ENCODE measurements around the gene CDK11B. TPM values are rescaled to one million over a fixed set of nuclear protein-coding genes. Genes with fewer than 3 reads are reported as not detected.

The CDK11B gene
- total and polyA plus RNA-seq, 3 experiments from 2014 or later, result 18.3 to 45.6 (median 42.2) TPM

DNA sequence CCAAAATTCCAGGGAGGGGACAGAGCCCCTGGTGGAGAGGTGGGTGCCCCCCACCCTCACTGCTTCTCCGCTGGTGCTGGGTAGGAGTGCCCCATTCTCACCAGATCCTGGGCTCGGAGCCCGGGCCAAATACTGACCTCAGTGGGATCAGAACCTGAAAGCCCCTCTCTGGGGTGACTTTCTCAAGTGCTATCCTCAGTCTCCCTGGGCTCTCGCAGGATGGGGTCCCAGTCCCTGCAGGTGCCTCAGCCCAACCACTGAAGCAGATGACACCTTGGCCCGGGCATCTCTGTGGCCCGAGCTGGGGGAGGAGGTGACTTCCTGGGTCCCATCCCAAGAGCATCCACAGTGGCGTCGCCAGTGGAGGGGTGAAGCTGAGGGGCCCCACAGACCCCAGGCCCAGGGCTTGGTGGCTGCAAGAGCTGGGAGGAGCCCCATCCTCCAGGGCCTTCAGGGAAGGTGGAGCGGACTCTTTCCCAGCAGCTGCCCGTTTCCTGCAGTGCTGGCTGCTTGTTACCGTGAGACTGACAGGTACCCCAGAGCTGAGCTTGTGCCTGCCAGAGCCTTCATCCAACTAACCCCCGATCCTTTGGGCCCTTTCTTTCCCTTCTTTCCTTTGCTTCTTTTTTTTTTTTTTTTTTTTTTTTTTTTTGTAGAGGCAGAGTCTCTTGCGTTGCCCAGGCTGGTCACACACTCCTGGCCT lies 55.0 kb downstream of the CDK11B start:
- Mint-ChIP-seq H3K36me3 (no peaks in the 10 kb centered on the region), H3K4me3 (no peak overlapping the region), H3K27ac (peak overlapping the region in 2 of 8 donors; percentile 17 to 38), H3K9me3 (no peaks in the 10 kb centered on the region), H3K4me1 (peaks cover 3 to 15% (median 8%) of the 10 kb centered on the region in 3 donors), H3K27me3 (peaks cover 0 to 2% of the 10 kb centered on the region in 2 donors)
- Histone ChIP-seq H3K36me3 (ENCODE audit: insufficient read depth, low read length) (no peaks in the 10 kb centered on the region), H3K4me3 (ENCODE audit: low read length) (no peak overlapping the region), H3K27ac (ENCODE audit: low read depth, low read length) (no peak overlapping the region), H3K27me3 (ENCODE audit: insufficient read depth, low read length, poor library complexity, severe bottlenecking) (no peaks in the 10 kb centered on the region), H3K4me1 (ENCODE audit: insufficient read depth, low read length) (peaks cover 17% of the 10 kb centered on the region), H3K9me3 (ENCODE audit: low read length) (no peaks in the 10 kb centered on the region)
- POLR2A ChIA-PET, result interaction anchor here (0.7 kb wide), 1 partner anchor 64 kb away, joined by 3 read pairs; no protein-coding TSS in a partner anchor
- no peak for DNase-seq
- CTCF ChIA-PET, result no interaction called here

DNA sequence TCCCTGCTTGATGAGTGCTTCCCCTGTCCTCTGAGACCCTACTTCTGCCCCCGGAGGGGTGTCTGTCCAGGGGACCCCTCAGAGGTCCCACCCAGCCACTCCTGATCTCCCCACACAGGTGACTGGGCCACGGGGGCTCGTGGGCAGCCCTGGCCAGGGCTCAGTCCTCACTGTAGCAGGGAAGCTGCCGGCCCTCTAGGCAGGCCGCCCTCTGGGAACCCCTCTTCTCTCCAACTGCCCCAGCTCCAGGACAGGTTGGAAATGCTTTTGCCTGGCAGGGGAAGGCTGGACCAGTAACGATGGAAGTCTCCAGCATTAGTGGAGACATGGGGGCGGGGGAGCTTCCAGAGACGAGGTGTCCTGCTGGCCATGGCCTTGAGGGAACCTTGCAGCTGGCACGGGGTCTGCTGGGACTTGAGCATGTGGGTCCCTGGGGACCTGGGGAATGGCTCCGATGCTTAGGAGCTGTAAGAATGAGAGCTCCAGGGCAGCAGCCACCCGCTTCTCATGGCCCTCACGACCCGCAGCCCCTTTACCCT lies 55.8 kb downstream of the CDK11B start:
- H3K4me1 Mint-ChIP-seq, result peaks cover 3 to 18% (median 8%) of the 10 kb centered on the region in 3 donors
- DNase-seq, result no peak
- H3K4me1 ChIP-seq (ENCODE audit: insufficient read depth, low read length), result peaks cover 17% of the 10 kb centered on the region
- H3K9me3 ChIP-seq (ENCODE audit: low read length), result no peaks in the 10 kb centered on the region
- H3K9me3 Mint-ChIP-seq, result no peaks in the 10 kb centered on the region
- no peak overlapping the region for H3K4me3 ChIP-seq (ENCODE audit: low read length)
- H3K36me3 ChIP-seq (ENCODE audit: insufficient read depth, low read length), result no peaks in the 10 kb centered on the region
- no peaks in the 10 kb centered on the region for H3K36me3 Mint-ChIP-seq
- ChIA-PET POLR2A (no interaction called here), CTCF (no interaction called here)
- H3K27me3 Mint-ChIP-seq, result peaks cover 0 to 5% of the 10 kb centered on the region in 2 donors
- peak overlapping the region in 1 of 7 donors; percentile 57 for H3K4me3 Mint-ChIP-seq
- no peaks in the 10 kb centered on the region for H3K27me3 ChIP-seq (ENCODE audit: insufficient read depth, low read length, poor library complexity, severe bottlenecking)
- no peak overlapping the region for H3K27ac ChIP-seq (ENCODE audit: low read depth, low read length)
- peak overlapping the region in 2 of 8 donors; percentile 31 to 54 for H3K27ac Mint-ChIP-seq

DNA sequence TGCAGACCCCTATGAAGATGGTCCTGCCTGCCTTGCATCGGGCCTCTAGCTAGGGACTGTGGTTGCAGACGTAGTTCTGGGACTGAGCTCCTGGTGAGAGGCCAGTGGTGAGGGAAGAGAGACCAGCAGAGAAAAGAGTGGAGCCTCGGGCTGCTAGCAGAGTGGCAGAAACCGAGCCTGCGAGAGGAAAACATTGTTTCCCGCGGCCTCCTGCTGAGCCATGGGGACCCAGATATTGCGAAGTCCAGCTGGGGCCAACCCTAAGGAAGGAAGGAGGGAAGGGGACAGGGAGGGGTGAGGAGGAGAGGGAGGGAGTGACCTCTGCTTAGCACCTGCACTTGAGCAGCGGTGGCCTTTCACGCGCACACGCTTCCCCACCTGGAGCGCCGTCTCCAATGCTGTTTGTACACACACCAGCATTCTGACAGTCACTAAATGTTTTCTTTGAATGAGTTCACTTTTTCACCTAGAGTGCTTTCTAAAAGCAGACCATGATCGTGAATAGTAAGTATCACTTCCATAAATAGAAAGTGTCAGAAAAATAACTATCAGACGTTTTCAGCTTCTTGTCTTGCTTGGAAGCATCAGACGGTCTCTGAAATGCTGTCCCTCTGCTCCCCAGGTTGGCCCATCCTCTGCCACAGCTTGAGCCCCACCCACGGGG lies 56.4 kb downstream of the CDK11B start:
- CTCF ChIA-PET, result no interaction called here

DNA sequence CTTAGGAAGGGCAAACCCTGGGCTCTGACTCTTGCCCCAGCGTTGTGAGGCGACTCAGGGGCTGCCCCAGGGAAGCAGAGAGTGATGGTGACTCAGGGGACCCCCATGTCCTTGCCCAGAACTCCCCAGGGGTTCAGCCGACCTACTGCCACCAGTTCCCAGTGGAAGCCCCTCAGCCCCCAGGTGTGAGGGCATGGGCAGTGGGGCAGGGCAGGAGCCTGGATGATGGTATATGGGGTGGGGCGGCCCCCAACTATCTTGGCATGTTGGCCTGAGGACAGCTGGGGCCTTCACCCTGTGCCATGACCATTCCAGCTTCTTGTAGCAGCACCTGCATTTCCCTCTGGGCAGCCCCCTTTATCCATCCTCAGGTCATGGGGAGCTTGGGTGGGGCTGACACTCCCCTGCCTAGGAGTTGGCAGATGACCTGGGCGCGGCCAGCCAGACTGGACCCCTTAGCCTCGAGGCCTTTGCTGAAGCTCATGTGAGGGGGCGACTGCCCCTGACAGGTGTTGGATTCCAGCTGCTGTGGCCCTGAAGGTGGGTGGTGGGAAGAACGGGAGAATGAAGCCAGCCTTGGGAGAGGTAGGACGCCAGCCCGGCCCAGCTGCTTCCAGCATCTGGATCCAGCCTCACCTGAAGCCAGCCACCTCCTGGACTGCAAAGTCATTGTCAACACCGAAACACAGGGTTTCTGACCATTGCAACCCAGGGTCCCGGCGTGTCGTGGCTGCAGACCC lies 57.1 kb downstream of the CDK11B start:
- Mint-ChIP-seq H3K4me3 (peak overlapping the region in 2 of 7 donors; percentile 28 to 46), H3K27me3 (peaks cover 0 to 9% of the 10 kb centered on the region in 2 donors), H3K27ac (no peak overlapping the region), H3K9me3 (no peaks in the 10 kb centered on the region), H3K36me3 (no peaks in the 10 kb centered on the region), H3K4me1 (peaks cover 0 to 8% (median 2%) of the 10 kb centered on the region in 3 donors)
- Histone ChIP-seq H3K4me3 (ENCODE audit: low read length) (no peak overlapping the region), H3K27me3 (ENCODE audit: insufficient read depth, low read length, poor library complexity, severe bottlenecking) (no peaks in the 10 kb centered on the region), H3K36me3 (ENCODE audit: insufficient read depth, low read length) (no peaks in the 10 kb centered on the region), H3K9me3 (ENCODE audit: low read length) (no peaks in the 10 kb centered on the region), H3K27ac (ENCODE audit: low read depth, low read length) (no peak overlapping the region), H3K4me1 (ENCODE audit: insufficient read depth, low read length) (peaks cover 9% of the 10 kb centered on the region)
- CTCF ChIA-PET, result no interaction called here
- no peak for DNase-seq
- POLR2A ChIA-PET, result interaction anchor here (1.3 kb wide), 1 partner anchor 13 kb away, joined by 5 read pairs; no protein-coding TSS in a partner anchor

More for the DNA sequence above, 56.4 kb downstream of the CDK11B start:
- DNase-seq, result no peak
- H3K27ac Mint-ChIP-seq, result peak overlapping the region in 2 of 8 donors; percentile 31 to 54
- Histone ChIP-seq H3K27me3 (ENCODE audit: insufficient read depth, low read length, poor library complexity, severe bottlenecking) (no peaks in the 10 kb centered on the region), H3K36me3 (ENCODE audit: insufficient read depth, low read length) (no peaks in the 10 kb centered on the region), H3K27ac (ENCODE audit: low read depth, low read length) (no peak overlapping the region), H3K4me3 (ENCODE audit: low read length) (no peak overlapping the region), H3K9me3 (ENCODE audit: low read length) (no peaks in the 10 kb centered on the region), H3K4me1 (ENCODE audit: insufficient read depth, low read length) (peaks cover 14% of the 10 kb centered on the region)
- no peaks in the 10 kb centered on the region for H3K36me3 Mint-ChIP-seq
- H3K4me1 Mint-ChIP-seq, result peaks cover 3 to 14% (median 8%) of the 10 kb centered on the region in 3 donors
- H3K4me3 Mint-ChIP-seq, result peak overlapping the region in 3 of 7 donors; percentile 32 to 57 (median 33)
- H3K27me3 Mint-ChIP-seq, result peaks cover 0 to 9% of the 10 kb centered on the region in 2 donors
- H3K9me3 Mint-ChIP-seq, result no peaks in the 10 kb centered on the region
- POLR2A ChIA-PET, result interaction anchor here (1.3 kb wide), 1 partner anchor 12 kb away, joined by 5 read pairs; no protein-coding TSS in a partner anchor

DNA sequence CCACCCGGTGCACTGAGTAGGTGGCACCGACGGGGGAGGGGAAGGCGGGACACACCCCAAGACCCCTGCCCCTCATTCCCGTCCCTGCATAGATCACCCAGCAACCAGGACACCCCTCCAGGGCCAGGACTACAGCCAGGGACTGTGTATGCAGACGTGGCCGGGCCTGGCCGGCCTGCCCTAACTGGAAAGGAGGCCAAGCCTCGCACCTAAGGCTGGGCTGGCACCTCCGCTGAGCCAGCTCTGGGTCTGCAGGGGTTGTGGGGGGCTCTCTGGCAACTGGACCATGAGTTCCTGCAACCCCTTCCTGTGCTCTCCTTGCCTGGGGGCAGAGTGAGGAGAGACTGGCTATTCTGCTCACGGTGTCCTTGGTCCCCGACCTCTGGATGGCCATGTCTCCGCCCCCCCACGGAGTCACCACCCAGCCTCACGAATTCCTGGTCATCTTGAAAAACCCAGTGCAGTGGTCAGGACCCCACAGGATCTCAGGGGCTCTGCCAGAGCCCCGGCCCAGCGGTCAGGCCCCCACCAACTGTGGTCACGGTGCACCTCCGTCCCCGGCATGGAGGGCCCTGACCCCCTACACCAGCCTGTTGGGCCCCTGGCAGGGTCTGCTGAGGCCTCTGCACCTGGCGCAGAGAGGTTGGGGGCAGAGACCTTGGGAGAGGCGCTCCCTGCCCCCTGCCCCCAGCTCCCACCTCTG lies 57.8 kb downstream of the CDK11B start:
- no peak overlapping the region for H3K27ac Mint-ChIP-seq

DNA sequence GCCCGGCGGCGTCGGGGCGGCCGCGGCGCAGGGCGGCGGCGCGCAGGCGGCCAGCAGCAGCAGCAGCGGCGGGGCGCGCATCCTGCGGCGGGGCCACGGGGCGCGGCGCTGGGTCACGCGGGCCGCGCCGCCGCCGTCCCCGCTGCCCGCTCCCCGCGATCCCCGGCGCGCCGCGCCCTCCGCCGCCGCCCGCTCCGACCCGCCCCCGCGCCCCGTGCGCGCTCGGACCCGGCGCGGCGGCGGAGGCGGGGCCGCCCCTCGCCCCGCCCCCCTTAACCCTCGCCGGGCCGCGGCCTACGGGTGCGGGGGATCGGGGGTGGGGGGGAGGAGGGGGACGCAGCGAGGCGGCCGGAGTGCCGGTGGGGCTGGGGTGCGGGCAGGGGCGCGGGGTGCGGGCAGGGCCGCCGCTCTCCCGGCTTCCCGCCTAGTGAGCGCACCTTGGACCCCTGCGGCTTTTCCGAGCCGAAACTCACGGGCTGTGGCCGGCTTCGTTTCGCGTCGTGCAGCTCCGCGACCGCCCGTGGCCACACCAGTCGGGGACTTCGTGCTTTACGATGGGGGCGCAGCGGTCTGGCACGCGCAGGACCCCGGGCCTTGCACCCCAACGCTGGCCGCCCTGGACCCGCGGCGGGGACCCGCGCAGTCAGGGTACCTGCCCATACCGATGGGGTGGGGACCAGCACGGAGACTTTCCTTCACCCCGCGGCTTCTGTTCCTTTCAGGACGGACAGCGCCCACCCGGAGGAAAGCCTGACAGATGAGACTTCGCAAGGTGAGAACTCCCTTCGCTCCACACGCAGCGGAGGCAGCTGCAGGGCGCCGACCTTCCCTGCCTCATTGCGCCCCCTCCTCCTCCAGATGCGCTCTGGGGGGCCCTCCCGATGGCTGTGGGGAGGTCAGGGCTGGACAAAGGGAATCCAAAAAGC lies 58.6 kb downstream of the CDK11B start, which contains the start of gene FNDC10:
Gene FNDC10 (minus strand): TSS at position 201 of the 926 bp plus-strand sequence. CDS start 120 bp downstream, at position 81.
- no peak within 1 kb of the TSS for H3K27ac ChIP-seq (ENCODE audit: low read depth, low read length)
- H3K4me3 ChIP-seq (ENCODE audit: low read length), result no peak within 1 kb of the TSS
- peaks cover 0 to 6% (median 0%) of the 10 kb centered on the region in 3 donors for H3K4me1 Mint-ChIP-seq
- H3K4me3 Mint-ChIP-seq, result peak within 1 kb of the TSS in 6 of 7 donors; percentile 47 to 89 (median 72)
- CTCF ChIA-PET, result no interaction called here
- DNase-seq, result no peak
- no peaks in the 10 kb centered on the region for H3K36me3 ChIP-seq (ENCODE audit: insufficient read depth, low read length)
- H3K9me3 ChIP-seq (ENCODE audit: low read length), result no peaks in the 10 kb centered on the region
- peak within 1 kb of the TSS in 1 of 8 donors; percentile 76 for H3K27ac Mint-ChIP-seq
- H3K4me1 ChIP-seq (ENCODE audit: insufficient read depth, low read length), result peaks cover 6% of the 10 kb centered on the region
- no peaks in the 10 kb centered on the region for H3K9me3 Mint-ChIP-seq
- no peaks in the 10 kb centered on the region for H3K27me3 ChIP-seq (ENCODE audit: insufficient read depth, low read length, poor library complexity, severe bottlenecking)
- no peaks in the 10 kb centered on the region for H3K36me3 Mint-ChIP-seq
- POLR2A ChIA-PET, result no interaction called here
- peaks cover 0 to 9% of the 10 kb centered on the region in 2 donors for H3K27me3 Mint-ChIP-seq

More for the DNA sequence above, 57.8 kb downstream of the CDK11B start:
- Histone ChIP-seq H3K9me3 (ENCODE audit: low read length) (no peaks in the 10 kb centered on the region), H3K36me3 (ENCODE audit: insufficient read depth, low read length) (no peaks in the 10 kb centered on the region), H3K27ac (ENCODE audit: low read depth, low read length) (no peak overlapping the region), H3K4me1 (ENCODE audit: insufficient read depth, low read length) (peaks cover 6% of the 10 kb centered on the region), H3K27me3 (ENCODE audit: insufficient read depth, low read length, poor library complexity, severe bottlenecking) (no peaks in the 10 kb centered on the region), H3K4me3 (ENCODE audit: low read length) (no peak overlapping the region)
- H3K4me3 Mint-ChIP-seq, result peak overlapping the region in 6 of 7 donors; percentile 19 to 70 (median 51)
- ChIA-PET POLR2A (no interaction called here), CTCF (no interaction called here)
- no peaks in the 10 kb centered on the region for H3K9me3 Mint-ChIP-seq
- H3K4me1 Mint-ChIP-seq, result peaks cover 0 to 6% (median 0%) of the 10 kb centered on the region in 3 donors
- H3K27me3 Mint-ChIP-seq, result peaks cover 0 to 9% of the 10 kb centered on the region in 2 donors
- no peak for DNase-seq
- H3K36me3 Mint-ChIP-seq, result no peaks in the 10 kb centered on the region
